Keratinocyte (primary cell): ENCODE measurements around the gene RCVRN. TPM values are rescaled to one million over a fixed set of nuclear protein-coding genes. Genes with fewer than 3 reads are reported as not detected.

Experiments used
- DNase-seq: peaks from one replicate; pipeline ENCODE4 v3.0.0-alpha.2; 2011; ENCODE audit warnings: low read depth, missing footprints, low spot score
- FAIRE-seq: peaks from 2 replicates; lab custom pipeline; 2011; peaks lifted over from hg19 to GRCh38; lab: Jason Lieb, UNC
- H2AFZ ChIP-seq: 2 replicates; pipeline ENCODE4 v1.6.0; 2012; ENCODE audit warnings: low read length, control low read depth, inconsistent platforms; ENCODE audit not compliant: control insufficient read depth
- H3K27ac ChIP-seq: 2 replicates; pipeline ENCODE4 v1.5.1; 2011; ENCODE audit warnings: low read length; ENCODE audit not compliant: control insufficient read depth, insufficient read depth
- H3K27me3 ChIP-seq: 3 replicates; pipeline ENCODE4 v1.6.0; 2011; ENCODE audit warnings: low read length; ENCODE audit not compliant: control insufficient read depth, insufficient read depth; ENCODE audit errors: extremely low read depth
- H3K36me3 ChIP-seq, 2 experiments: 2 replicates in 1 of 2; 3 replicates in 1 of 2; pipeline ENCODE4 v1.5.1; 2011; ENCODE audit warnings: low read length in 2 of 2, mild to moderate bottlenecking in 1 of 2; ENCODE audit not compliant: control insufficient read depth in 2 of 2, insufficient read depth in 2 of 2; ENCODE audit errors: extremely low read depth in 1 of 2
- H3K4me1 ChIP-seq: 3 replicates; pipeline ENCODE4 v1.5.1; 2011; ENCODE audit warnings: low read length; ENCODE audit not compliant: control insufficient read depth, insufficient read depth; ENCODE audit errors: extremely low read depth
- H3K4me2 ChIP-seq: 3 replicates; pipeline ENCODE4 v1.6.0; 2011; ENCODE audit warnings: low read depth, low read length; ENCODE audit not compliant: control insufficient read depth, insufficient read depth; ENCODE audit errors: extremely low read depth
- H3K4me3 ChIP-seq, 3 experiments: fragments of 200-600 bp in 1 of 3; sonication (generic) in 1 of 3; 2 replicates in 2 of 3; 3 replicates in 1 of 3; pipeline ENCODE4 v1.5.1; 2011 to 2016; ENCODE audit warnings: low read length in 3 of 3, mild to moderate bottlenecking in 3 of 3, control low read depth in 2 of 3, inconsistent platforms in 1 of 3, low read depth in 1 of 3, mixed read lengths in 1 of 3, mixed run types in 1 of 3, moderate library complexity in 1 of 3; ENCODE audit not compliant: control insufficient read depth in 2 of 3, insufficient read depth in 2 of 3; ENCODE audit errors: extremely low read depth in 1 of 3
- H3K79me2 ChIP-seq: 2 replicates; pipeline ENCODE4 v1.6.0; 2012; ENCODE audit warnings: low read length; ENCODE audit not compliant: control insufficient read depth, insufficient read depth
- H3K9ac ChIP-seq: 3 replicates; pipeline ENCODE4 v1.6.0; 2011; ENCODE audit warnings: low read length; ENCODE audit not compliant: control insufficient read depth, insufficient read depth; ENCODE audit errors: extremely low read depth
- H3K9me1 ChIP-seq: 3 replicates; pipeline ENCODE4 v1.6.0; 2011; ENCODE audit warnings: low read length; ENCODE audit not compliant: control insufficient read depth, insufficient read depth; ENCODE audit errors: extremely low read depth
- H3K9me3 ChIP-seq: 2 replicates; pipeline ENCODE4 v1.5.1; 2012; ENCODE audit warnings: low read depth, low read length; ENCODE audit not compliant: control insufficient read depth
- H4K20me1 ChIP-seq: 3 replicates; pipeline ENCODE4 v1.6.0; 2011; ENCODE audit warnings: low read length; ENCODE audit not compliant: control insufficient read depth, insufficient read depth; ENCODE audit errors: extremely low read depth
- EZH2 ChIP-seq: IDR thresholded peaks from one replicate; pipeline ENCODE4 v1.6.1; 2012; ENCODE audit warnings: inconsistent platforms, mild to moderate bottlenecking, low read length, moderate library complexity
- dilution Hi-C: fragments of 300-500 bp; cut with MboI; formaldehyde crosslinking; loops from one replicate; pipeline ENCODE4 v1.7.0; 2020; ENCODE audit warnings: low sequenced_read_pairs; ENCODE audit not compliant: extremely low pct_ligation_motif_present
- polyA plus RNA-seq, 5 experiments: library from polyadenylated mRNA; depleted of rRNA in 3 of 5; stranded (reverse) in 3 of 5; stranded (forward) in 1 of 5; unstranded in 1 of 5; fragments of >200 nt; gene quantifications; 1 replicate in 1 of 5; 2 replicates in 3 of 5; 3 replicates in 1 of 5; pipeline versions ENCODE4 v1.2.1 to v1.2.3, GENCODE V29; 2011 to 2012; ENCODE audit warnings: missing spikeins in 2 of 5, low read depth in 1 of 5, low replicate concordance in 1 of 5
- TF ChIP-seq, protein P1 (sequence below), 3 experiments: IDR thresholded peaks in 1 of 3; conservative IDR thresholded peaks in 1 of 3; optimal IDR thresholded peaks in 1 of 3; 2 replicates in 2 of 3; 3 replicates in 1 of 3; pipeline versions ENCODE3 to v1.5.1; 2011; ENCODE audit warnings: low read length in 3 of 3, mild to moderate bottlenecking in 3 of 3, moderate library complexity in 2 of 3, control low read depth in 1 of 3, inconsistent platforms in 1 of 3; ENCODE audit not compliant: insufficient read depth in 2 of 3; ENCODE audit errors: extremely low read depth in 1 of 3

RCVRN gene
- polyA plus RNA-seq, 1 donor (not counting 4 experiments of a cell fraction or from before 2014, with no cell fraction given): not detected

DNA sequence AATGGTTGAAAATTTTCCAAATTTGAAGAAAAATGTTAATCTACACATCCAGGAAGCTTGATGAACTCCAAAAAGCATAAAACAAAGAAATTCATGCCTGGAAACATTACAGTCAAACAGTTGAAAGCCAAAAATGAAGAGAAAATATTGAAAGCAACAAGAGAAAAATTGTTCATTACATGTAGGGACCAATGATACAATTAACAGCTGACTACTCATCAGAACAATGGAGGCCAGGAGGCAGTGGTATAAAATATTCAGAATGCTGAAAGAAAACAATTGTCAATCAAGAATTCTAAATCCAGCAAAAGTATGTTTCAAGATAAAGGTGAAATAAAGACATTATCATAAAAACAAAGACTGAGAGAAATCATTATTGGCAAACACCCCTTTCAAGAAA lies 21.6 kb downstream of the RCVRN start:
- Histone ChIP-seq H3K9me1 (no peaks in the 10 kb centered on the region), H2AFZ (no peak overlapping the region), H3K9me3 (no peaks in the 10 kb centered on the region), H3K27me3 (no peaks in the 10 kb centered on the region), H3K4me3 (no peak overlapping the region), H3K79me2 (no peaks in the 10 kb centered on the region), H3K27ac (no peak overlapping the region), H3K9ac (no peak overlapping the region), H3K4me1 (no peaks in the 10 kb centered on the region), H4K20me1 (no peaks in the 10 kb centered on the region), H3K4me2 (no peak overlapping the region), H3K36me3 (no peaks in the 10 kb centered on the region)
- DNase-seq (no peak), FAIRE-seq (no peak)
- TF ChIP-seq EZH2: no peak
- TF ChIP-seq, protein P1, sequence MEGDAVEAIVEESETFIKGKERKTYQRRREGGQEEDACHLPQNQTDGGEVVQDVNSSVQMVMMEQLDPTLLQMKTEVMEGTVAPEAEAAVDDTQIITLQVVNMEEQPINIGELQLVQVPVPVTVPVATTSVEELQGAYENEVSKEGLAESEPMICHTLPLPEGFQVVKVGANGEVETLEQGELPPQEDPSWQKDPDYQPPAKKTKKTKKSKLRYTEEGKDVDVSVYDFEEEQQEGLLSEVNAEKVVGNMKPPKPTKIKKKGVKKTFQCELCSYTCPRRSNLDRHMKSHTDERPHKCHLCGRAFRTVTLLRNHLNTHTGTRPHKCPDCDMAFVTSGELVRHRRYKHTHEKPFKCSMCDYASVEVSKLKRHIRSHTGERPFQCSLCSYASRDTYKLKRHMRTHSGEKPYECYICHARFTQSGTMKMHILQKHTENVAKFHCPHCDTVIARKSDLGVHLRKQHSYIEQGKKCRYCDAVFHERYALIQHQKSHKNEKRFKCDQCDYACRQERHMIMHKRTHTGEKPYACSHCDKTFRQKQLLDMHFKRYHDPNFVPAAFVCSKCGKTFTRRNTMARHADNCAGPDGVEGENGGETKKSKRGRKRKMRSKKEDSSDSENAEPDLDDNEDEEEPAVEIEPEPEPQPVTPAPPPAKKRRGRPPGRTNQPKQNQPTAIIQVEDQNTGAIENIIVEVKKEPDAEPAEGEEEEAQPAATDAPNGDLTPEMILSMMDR (optimal IDR thresholded peaks at IDR 0.05 in 1 of 3, IDR thresholded peaks at IDR 0.05 in 1 of 3, conservative IDR thresholded peaks at IDR 0.05 in 1 of 3; ENCODE audit: extremely low read depth in 1 of 3, insufficient read depth in 2 of 3, low read length in 3 of 3): no peak
- dilution Hi-C loops: no loop called here

DNA sequence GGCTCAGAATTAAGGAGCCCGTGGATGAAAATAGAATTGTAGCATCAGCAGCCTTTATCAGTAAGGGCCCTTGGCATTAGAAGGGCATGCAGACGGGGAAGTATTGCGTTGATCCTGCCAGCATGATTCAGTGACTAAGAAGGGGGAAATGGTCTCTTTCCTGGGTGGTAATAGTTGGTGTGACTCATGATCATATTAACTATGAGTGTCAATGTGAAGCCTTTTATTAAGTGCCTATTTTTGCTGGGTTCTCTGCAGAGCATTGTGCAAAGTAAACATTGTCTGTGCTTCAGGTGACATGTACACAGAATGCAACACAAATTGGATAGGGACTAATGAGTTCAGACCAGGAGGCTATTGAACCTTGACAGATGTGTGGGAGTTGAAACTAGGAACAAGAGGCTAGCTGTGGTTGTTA lies 24.5 kb downstream of the RCVRN start:
- H3K9me3 ChIP-seq: no peaks in the 10 kb centered on the region
- H3K4me2 ChIP-seq: no peak overlapping the region
- FAIRE-seq (no peak), DNase-seq (no peak)
- TF ChIP-seq, protein P1 (optimal IDR thresholded peaks at IDR 0.05 in 1 of 3, IDR thresholded peaks at IDR 0.05 in 1 of 3, conservative IDR thresholded peaks at IDR 0.05 in 1 of 3; ENCODE audit: extremely low read depth in 1 of 3, insufficient read depth in 2 of 3, low read length in 3 of 3): no peak
- TF ChIP-seq EZH2: no peak
- no peak overlapping the region for H3K4me3 ChIP-seq
- no peaks in the 10 kb centered on the region for H3K9me1 ChIP-seq
- no peaks in the 10 kb centered on the region for H3K27me3 ChIP-seq
- H4K20me1 ChIP-seq: no peaks in the 10 kb centered on the region
- H3K79me2 ChIP-seq: no peaks in the 10 kb centered on the region
- no peaks in the 10 kb centered on the region for H3K36me3 ChIP-seq
- H3K4me1 ChIP-seq: no peaks in the 10 kb centered on the region
- dilution Hi-C loops: no loop called here
- no peak overlapping the region for H3K9ac ChIP-seq
- H3K27ac ChIP-seq: no peak overlapping the region
- H2AFZ ChIP-seq: no peak overlapping the region
